OCI-LY1 (cell line): ENCODE results near the gene HUS1.

Source experiments
- CTCF ChIP-seq: fragments of 200-600 bp; sonication (generic), shearing (Covaris generic); IDR thresholded peaks from 2 replicates; pipeline ENCODE4 v1.5.1; 2017; ENCODE audit warnings: mild to moderate bottlenecking, antibody characterized with exemption, low read length, moderate library complexity, mixed read lengths
- EZH2 ChIP-seq: fragments of 200-600 bp; sonication (generic), shearing (Covaris generic); IDR thresholded peaks from 2 replicates; pipeline ENCODE4 v1.8.0; 2017; ENCODE audit warnings: borderline replicate concordance, mixed run types, mild to moderate bottlenecking, antibody characterized with exemption, low read length, moderate library complexity, mixed read lengths

DNA sequence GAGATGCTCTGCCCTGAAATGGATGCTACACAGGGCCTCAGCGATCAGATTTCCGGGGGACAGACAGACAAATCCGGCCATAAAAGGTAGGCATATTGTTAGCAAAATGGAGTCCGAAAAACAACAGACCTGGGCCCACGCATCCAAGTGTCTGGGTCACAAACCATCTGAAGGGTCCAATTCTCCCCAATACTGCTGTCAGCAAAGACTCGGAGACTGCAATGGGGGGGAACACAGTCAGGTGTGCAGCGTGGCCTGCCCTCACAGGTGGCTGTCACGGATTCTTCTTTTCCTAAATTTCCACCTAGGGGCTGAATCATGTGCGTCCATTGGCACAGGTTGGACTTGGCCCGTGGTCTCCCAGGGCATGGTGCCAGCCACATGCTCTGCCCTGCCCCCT, 44.1 kb downstream of the HUS1 start:
- TF ChIP-seq CTCF (no peak), EZH2 (no peak)
